ENCODE results near the gene ATP5IF1. TPM values are rescaled to one million over a fixed set of nuclear protein-coding genes. Genes with fewer than 3 reads are reported as not detected.

ATP5IF1 gene
- total RNA-seq, 6 donors from 2014 or later, result 86.1 to 320 (median 186) TPM

GRCh38 chr1:28267633-28268032 is 31.7 kb downstream of the ATP5IF1 start:
- ATAC-seq (ENCODE audit: low FRiP score in 2 of 2) (no peak), DNase-seq (no peak)
- Histone ChIP-seq H3K27ac (no peak overlapping the region), H3K4me1 (peaks cover 0 to 13% (median 5%) of the 10 kb centered on the region in 4 donors), H3K36me3 (peaks cover 0 to 27% (median 10%) of the 10 kb centered on the region in 4 donors), H3K27me3 (no peaks in the 10 kb centered on the region), H3K9me3 (no peaks in the 10 kb centered on the region), H3K4me3 (no peak overlapping the region)
- TF ChIP-seq POLR2A (IDR thresholded peaks at IDR 0.05) (no peak), EP300 (IDR thresholded peaks at IDR 0.05) (no peak), POLR2AphosphoS5 (IDR thresholded peaks at IDR 0.05) (no peak)
- TF ChIP-seq, protein P1, sequence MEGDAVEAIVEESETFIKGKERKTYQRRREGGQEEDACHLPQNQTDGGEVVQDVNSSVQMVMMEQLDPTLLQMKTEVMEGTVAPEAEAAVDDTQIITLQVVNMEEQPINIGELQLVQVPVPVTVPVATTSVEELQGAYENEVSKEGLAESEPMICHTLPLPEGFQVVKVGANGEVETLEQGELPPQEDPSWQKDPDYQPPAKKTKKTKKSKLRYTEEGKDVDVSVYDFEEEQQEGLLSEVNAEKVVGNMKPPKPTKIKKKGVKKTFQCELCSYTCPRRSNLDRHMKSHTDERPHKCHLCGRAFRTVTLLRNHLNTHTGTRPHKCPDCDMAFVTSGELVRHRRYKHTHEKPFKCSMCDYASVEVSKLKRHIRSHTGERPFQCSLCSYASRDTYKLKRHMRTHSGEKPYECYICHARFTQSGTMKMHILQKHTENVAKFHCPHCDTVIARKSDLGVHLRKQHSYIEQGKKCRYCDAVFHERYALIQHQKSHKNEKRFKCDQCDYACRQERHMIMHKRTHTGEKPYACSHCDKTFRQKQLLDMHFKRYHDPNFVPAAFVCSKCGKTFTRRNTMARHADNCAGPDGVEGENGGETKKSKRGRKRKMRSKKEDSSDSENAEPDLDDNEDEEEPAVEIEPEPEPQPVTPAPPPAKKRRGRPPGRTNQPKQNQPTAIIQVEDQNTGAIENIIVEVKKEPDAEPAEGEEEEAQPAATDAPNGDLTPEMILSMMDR (IDR thresholded peaks at IDR 0.05), result no peak
- WGBS, 2 donors, result 90 to 96% methylated on average over 2 of the region's 2 CpGs

DNA sequence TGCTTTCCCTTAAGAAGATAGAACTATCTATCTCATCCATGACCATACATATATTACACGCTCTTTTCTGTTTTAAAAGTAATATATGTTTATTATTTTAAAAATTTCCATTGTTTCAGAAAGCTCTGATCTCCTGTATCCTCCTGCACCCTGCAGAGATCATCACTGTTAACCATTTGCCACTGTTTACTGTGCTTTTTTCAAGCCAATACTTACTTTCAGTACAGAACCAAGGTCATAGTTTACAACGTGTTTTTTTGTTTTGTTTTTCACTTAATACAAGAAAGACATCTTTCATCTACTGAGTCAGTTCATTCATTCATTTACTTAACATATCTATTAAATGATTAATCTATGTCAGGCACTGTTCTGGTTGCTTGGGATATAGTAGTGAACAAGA is 33.6 kb downstream of the ATP5IF1 start:
- no peak for TF ChIP-seq POLR2A (IDR thresholded peaks at IDR 0.05)
- TF ChIP-seq, protein P1 (IDR thresholded peaks at IDR 0.05), result no peak
- no peak for TF ChIP-seq EP300 (IDR thresholded peaks at IDR 0.05)
- no peak for TF ChIP-seq POLR2AphosphoS5 (IDR thresholded peaks at IDR 0.05)
- DNase-seq (no peak), ATAC-seq (ENCODE audit: low FRiP score in 2 of 2) (no peak)
- peaks cover 4 to 46% (median 29%) of the 10 kb centered on the region in 4 donors for H3K36me3 ChIP-seq
- H3K4me1 ChIP-seq, result peaks cover 0 to 9% (median 3%) of the 10 kb centered on the region in 4 donors
- H3K27ac ChIP-seq, result no peak overlapping the region
- H3K27me3 ChIP-seq, result no peaks in the 10 kb centered on the region
- H3K4me3 ChIP-seq, result no peak overlapping the region
- WGBS, 2 donors, result 71 to 73% methylated on average over 2 of the region's 2 CpGs
- H3K9me3 ChIP-seq, result no peaks in the 10 kb centered on the region

DNA sequence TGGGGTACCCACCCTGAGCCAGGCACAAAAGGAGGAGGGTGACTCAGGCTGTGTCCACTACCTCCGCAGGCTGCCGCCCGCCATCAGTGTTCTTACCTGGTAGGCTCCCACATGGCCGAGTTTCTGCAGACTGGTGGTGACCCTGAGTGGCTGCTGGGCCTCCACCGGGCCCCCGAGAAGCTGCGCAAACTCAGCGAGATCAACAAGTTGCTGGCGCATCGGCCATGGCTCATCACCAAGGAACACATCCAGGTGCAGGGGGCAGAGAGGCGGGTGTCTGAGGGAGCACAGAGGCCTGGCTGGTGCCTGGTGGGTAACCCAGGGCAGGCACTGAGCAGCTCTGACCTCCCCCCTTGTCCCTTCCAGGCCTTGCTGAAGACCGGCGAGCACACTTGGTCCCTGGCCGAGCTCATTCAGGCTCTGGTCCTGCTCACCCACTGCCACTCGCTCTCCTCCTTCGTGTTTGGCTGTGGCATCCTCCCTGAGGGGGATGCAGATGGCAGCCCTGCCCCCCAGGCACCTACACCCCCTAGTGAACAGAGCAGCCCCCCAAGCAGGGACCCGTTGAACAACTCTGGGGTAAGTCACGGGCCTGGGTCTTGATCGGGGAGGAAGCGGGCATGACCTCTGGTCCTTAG is 36.4 kb downstream of the ATP5IF1 start:
- DNase-seq (peak in 1 of 2 donors; percentile 60), ATAC-seq (ENCODE audit: low FRiP score in 2 of 2) (peak in 1 of 2 donors; percentile 50)
- no peaks in the 10 kb centered on the region for H3K9me3 ChIP-seq
- TF ChIP-seq POLR2A (IDR thresholded peaks at IDR 0.05), result no peak
- TF ChIP-seq EP300 (IDR thresholded peaks at IDR 0.05), result no peak
- no peak for TF ChIP-seq POLR2AphosphoS5 (IDR thresholded peaks at IDR 0.05)
- TF ChIP-seq, protein P1 (IDR thresholded peaks at IDR 0.05), result no peak
- no peaks in the 10 kb centered on the region for H3K4me1 ChIP-seq
- no peak overlapping the region for H3K4me3 ChIP-seq
- peaks cover 7 to 74% (median 48%) of the 10 kb centered on the region in 4 donors for H3K36me3 ChIP-seq
- H3K27me3 ChIP-seq, result no peaks in the 10 kb centered on the region
- no peak overlapping the region for H3K27ac ChIP-seq
- WGBS, 2 donors, result 87 to 97% methylated on average over 14 to 19 of the region's 20 CpGs

DNA sequence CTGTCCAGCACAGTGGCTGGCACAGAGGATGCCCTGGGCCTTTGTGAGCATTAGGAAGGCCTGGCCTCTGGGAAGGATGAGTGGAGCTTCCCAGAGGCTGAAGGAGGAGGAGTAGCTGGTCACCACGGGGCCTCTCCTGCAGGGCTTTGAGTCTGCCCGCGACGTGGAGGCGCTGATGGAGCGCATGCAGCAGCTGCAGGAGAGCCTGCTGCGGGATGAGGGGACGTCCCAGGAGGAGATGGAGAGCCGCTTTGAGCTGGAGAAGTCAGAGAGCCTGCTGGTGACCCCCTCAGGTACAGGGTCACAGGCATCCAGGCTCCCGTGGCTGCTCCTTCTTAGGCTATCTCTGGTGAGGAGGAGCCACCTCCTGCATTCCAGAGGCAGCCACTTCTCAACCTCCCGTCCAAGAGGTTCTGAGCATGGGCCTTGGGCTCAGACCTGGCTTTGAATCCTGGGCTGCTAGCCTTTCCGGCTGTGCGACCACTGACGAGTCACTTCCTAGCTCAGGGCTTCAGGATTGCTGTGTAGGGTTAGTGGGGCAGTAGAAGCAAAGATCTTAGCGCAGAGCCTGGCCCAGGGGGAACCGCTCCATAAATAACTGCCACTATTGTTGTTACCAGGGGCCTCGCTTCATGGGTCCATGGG is 37.4 kb downstream of the ATP5IF1 start:
- H3K36me3 ChIP-seq, result peaks cover 12 to 84% (median 55%) of the 10 kb centered on the region in 4 donors
- WGBS, 2 donors, result 88 to 91% methylated on average over 17 of the region's 17 CpGs
- no peaks in the 10 kb centered on the region for H3K27me3 ChIP-seq
- TF ChIP-seq EP300 (IDR thresholded peaks at IDR 0.05) (no peak), POLR2AphosphoS5 (IDR thresholded peaks at IDR 0.05) (no peak), POLR2A (IDR thresholded peaks at IDR 0.05) (no peak)
- TF ChIP-seq, protein P1 (IDR thresholded peaks at IDR 0.05), result no peak
- H3K4me1 ChIP-seq, result no peaks in the 10 kb centered on the region
- no peak overlapping the region for H3K4me3 ChIP-seq
- H3K9me3 ChIP-seq, result no peaks in the 10 kb centered on the region
- ATAC-seq (ENCODE audit: low FRiP score in 2 of 2), result no peak
- H3K27ac ChIP-seq, result no peak overlapping the region
- no peak for DNase-seq

Measured in upper lobe of left lung (tissue), 6 donors.